Panc1 (cell line): ENCODE measurements around the gene CORO1C. TPM values are rescaled to one million over a fixed set of nuclear protein-coding genes. Genes with fewer than 3 reads are reported as not detected.

Source experiments
- ATAC-seq: fragments of 200-7000 bp; cut with Tn5 transposase; 2 replicates; pipeline ENCODE4 v1.9.1; 2020; ENCODE audit warnings: mild to moderate bottlenecking, moderate library complexity
- BruUV-seq: library from RNA; stranded (reverse); fragments of 400-500 nt; replicated peaks from 2 replicates; lab custom pipeline; 2021; lab: Mats Ljungman, UMichigan
- CTCF ChIA-PET: fragments of 300-600 bp; sonication (Branson Sonifier 250); formaldehyde crosslinking; loops from one replicate; lab custom pipeline; 2022; ENCODE audit warnings: antibody characterized with exemption; lab: Charles Lee
- POLR2A ChIA-PET: fragments of 300-600 bp; sonication (Branson Sonifier 250); formaldehyde crosslinking; loops from one replicate; lab custom pipeline; 2022; ENCODE audit warnings: antibody characterized with exemption; lab: Charles Lee
- DNase-seq: peaks from one replicate; pipeline ENCODE4 v3.0.0-alpha.2; 2010; ENCODE audit warnings: low read depth, low spot score
- H3K27ac ChIP-seq: 2 replicates; pipeline ENCODE4 v1.5.1; 2011; ENCODE audit warnings: mild to moderate bottlenecking, low read length, inconsistent platforms
- H3K27me3 ChIP-seq: fragments of 200-500 bp; sonication (Bioruptor generic); 2 replicates; pipeline ENCODE4 v1.6.0; 2014; ENCODE audit warnings: low read length, inconsistent platforms; ENCODE audit not compliant: control insufficient read depth, insufficient read depth
- H3K36me3 ChIP-seq: fragments of 200-500 bp; sonication (Bioruptor generic); 2 replicates; pipeline ENCODE4 v1.5.1; 2014; ENCODE audit warnings: inconsistent platforms, mild to moderate bottlenecking, low read length, moderate library complexity; ENCODE audit not compliant: control insufficient read depth, insufficient read depth
- H3K4me1 ChIP-seq: 2 replicates; pipeline ENCODE4 v1.5.1; 2011; ENCODE audit warnings: inconsistent platforms, mild to moderate bottlenecking, low read length, moderate library complexity; ENCODE audit not compliant: control insufficient read depth, insufficient read depth
- H3K4me3 ChIP-seq, 2 experiments: 2 replicates each; pipeline ENCODE4 v1.5.1; 2011 to 2012; ENCODE audit warnings: low read depth in 2 of 2, low read length in 2 of 2, mild to moderate bottlenecking in 2 of 2, inconsistent platforms in 1 of 2, moderate library complexity in 1 of 2
- H3K9me3 ChIP-seq: fragments of 200-500 bp; sonication (Bioruptor generic); 2 replicates; pipeline ENCODE4 v1.5.1; 2014; ENCODE audit warnings: low read depth, mild to moderate bottlenecking, inconsistent platforms, low read length, moderate library complexity; ENCODE audit not compliant: control insufficient read depth, insufficient read depth
- POLR2AphosphoS5 ChIP-seq: IDR thresholded peaks from 2 replicates; pipeline ENCODE4 v1.6.1; 2012; ENCODE audit warnings: mild to moderate bottlenecking, low read depth, low read length, moderate library complexity
- SIN3A ChIP-seq: IDR thresholded peaks from 2 replicates; pipeline ENCODE4 v1.6.1; 2012; ENCODE audit warnings: low read depth, mild to moderate bottlenecking, low read length, moderate library complexity, borderline replicate concordance; ENCODE audit not compliant: insufficient read depth
- TCF7L2 ChIP-seq: IDR thresholded peaks from 2 replicates; pipeline ENCODE4 v1.6.1; 2011; ENCODE audit warnings: mild to moderate bottlenecking, low read depth, low read length, inconsistent platforms
- in situ Hi-C: cut with HindIII; loops from 2 replicates; pipeline ENCODE4 v1.10.0; 2016; ENCODE audit warnings: low sequenced_read_pairs, low pct_unique_long_range_greater_than_20kb
- intact Hi-C: fragments of 100-400 bp; cut with micrococcal nuclease; formaldehyde crosslinking; loops from one replicate; pipeline ENCODE4 v1.10.0; 2022; ENCODE audit not compliant: unreplicated experiment
- total RNA-seq: library from RNA; stranded (reverse); gene quantifications from one replicate; pipeline ENCODE4 v1.2.1, GENCODE V29; 2021; ENCODE audit not compliant: unreplicated experiment
- TF ChIP-seq, protein P1 (sequence below): fragments of 450-650 bp; IDR thresholded peaks from 2 replicates; pipeline ENCODE4 v1.5.1; 2017; ENCODE audit warnings: mild to moderate bottlenecking
- TF ChIP-seq, protein P2 (sequence below), 2 experiments: IDR thresholded peaks; 2 replicates each; pipeline ENCODE4 v1.6.1; 2011 to 2012; ENCODE audit warnings: low read depth in 2 of 2, control low read depth in 1 of 2, low read length in 1 of 2, mild to moderate bottlenecking in 1 of 2, moderate library complexity in 1 of 2; ENCODE audit not compliant: insufficient read depth in 1 of 2

The CORO1C gene
- total RNA-seq, 1 experiment from 2014 or later = 165 TPM

DNA sequence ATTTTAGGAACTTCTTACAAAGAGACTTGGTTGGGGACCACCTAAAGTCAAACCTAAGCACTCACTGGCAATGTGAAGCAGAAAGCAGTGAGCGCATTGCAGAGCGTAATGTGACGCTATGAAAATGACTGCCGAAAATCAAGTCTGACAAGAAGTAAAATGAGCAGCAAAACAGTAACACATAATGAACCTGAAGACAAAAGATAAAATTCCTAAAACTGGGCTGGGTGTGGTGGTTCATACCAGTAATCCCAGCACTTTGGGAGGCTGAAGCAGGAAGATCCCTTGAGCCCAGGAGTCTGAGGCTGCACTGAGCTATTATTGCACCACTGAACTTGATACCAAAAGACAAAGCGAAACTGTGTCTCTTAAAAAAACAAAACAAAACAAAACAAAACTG is 16.5 kb downstream of the CORO1C start:
- Histone ChIP-seq H3K27ac (no peak overlapping the region), H3K9me3 (no peaks in the 10 kb centered on the region), H3K36me3 (no peaks in the 10 kb centered on the region), H3K27me3 (no peaks in the 10 kb centered on the region), H3K4me3 (no peak overlapping the region), H3K4me1 (peaks cover 17% of the 10 kb centered on the region)
- BruUV-seq = no TSS peak
- POLR2A ChIA-PET = no interaction called here
- DNase-seq = no peak
- TF ChIP-seq, protein P1, sequence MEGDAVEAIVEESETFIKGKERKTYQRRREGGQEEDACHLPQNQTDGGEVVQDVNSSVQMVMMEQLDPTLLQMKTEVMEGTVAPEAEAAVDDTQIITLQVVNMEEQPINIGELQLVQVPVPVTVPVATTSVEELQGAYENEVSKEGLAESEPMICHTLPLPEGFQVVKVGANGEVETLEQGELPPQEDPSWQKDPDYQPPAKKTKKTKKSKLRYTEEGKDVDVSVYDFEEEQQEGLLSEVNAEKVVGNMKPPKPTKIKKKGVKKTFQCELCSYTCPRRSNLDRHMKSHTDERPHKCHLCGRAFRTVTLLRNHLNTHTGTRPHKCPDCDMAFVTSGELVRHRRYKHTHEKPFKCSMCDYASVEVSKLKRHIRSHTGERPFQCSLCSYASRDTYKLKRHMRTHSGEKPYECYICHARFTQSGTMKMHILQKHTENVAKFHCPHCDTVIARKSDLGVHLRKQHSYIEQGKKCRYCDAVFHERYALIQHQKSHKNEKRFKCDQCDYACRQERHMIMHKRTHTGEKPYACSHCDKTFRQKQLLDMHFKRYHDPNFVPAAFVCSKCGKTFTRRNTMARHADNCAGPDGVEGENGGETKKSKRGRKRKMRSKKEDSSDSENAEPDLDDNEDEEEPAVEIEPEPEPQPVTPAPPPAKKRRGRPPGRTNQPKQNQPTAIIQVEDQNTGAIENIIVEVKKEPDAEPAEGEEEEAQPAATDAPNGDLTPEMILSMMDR = no peak
- TF ChIP-seq, protein P2, sequence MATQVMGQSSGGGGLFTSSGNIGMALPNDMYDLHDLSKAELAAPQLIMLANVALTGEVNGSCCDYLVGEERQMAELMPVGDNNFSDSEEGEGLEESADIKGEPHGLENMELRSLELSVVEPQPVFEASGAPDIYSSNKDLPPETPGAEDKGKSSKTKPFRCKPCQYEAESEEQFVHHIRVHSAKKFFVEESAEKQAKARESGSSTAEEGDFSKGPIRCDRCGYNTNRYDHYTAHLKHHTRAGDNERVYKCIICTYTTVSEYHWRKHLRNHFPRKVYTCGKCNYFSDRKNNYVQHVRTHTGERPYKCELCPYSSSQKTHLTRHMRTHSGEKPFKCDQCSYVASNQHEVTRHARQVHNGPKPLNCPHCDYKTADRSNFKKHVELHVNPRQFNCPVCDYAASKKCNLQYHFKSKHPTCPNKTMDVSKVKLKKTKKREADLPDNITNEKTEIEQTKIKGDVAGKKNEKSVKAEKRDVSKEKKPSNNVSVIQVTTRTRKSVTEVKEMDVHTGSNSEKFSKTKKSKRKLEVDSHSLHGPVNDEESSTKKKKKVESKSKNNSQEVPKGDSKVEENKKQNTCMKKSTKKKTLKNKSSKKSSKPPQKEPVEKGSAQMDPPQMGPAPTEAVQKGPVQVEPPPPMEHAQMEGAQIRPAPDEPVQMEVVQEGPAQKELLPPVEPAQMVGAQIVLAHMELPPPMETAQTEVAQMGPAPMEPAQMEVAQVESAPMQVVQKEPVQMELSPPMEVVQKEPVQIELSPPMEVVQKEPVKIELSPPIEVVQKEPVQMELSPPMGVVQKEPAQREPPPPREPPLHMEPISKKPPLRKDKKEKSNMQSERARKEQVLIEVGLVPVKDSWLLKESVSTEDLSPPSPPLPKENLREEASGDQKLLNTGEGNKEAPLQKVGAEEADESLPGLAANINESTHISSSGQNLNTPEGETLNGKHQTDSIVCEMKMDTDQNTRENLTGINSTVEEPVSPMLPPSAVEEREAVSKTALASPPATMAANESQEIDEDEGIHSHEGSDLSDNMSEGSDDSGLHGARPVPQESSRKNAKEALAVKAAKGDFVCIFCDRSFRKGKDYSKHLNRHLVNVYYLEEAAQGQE (IDR thresholded peaks at IDR 0.05; ENCODE audit: insufficient read depth in 1 of 2, low read depth in 2 of 2, low read length in 1 of 2) = no peak
- TF ChIP-seq SIN3A (no peak), TCF7L2 (no peak), POLR2AphosphoS5 (no peak)
- CTCF ChIA-PET = interaction anchor here (0.7 kb wide), 1 partner anchor 65 kb away, joined by 3 read pairs; no protein-coding TSS in a partner anchor
- intact Hi-C loops (no loop called here), in situ Hi-C loops (no loop called here)
- no peak for ATAC-seq

DNA sequence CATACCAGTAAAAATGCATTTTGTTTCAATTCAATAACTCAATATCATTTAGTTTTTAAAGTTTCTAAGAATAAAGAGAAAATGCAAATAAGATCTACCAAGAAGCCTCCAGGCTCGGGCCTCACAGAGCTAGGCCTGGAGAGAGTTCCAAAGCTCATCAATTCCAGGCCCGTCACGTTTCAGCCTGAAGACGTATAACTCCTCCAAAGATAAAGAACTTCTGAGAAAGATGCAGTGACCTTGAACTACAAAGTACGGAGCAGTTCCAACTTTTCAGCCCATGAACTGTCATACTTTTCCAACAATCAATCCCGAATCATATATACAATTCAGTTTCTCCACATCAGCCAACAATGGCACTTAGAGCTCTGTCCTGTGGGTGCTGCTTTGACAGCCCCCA is 17.8 kb downstream of the CORO1C start:
- ChIA-PET POLR2A (interaction anchor here (0.5 to 0.7 kb wide), 3 partner anchors 8 to 67 kb away, joined by 3 to 17 read pairs (median 4); no protein-coding TSS in a partner anchor), CTCF (no interaction called here)
- no peak for TF ChIP-seq POLR2AphosphoS5
- TF ChIP-seq TCF7L2 = no peak
- TF ChIP-seq, protein P1 = no peak
- TF ChIP-seq, protein P2 (IDR thresholded peaks at IDR 0.05; ENCODE audit: insufficient read depth in 1 of 2, low read depth in 2 of 2, low read length in 1 of 2) = no peak
- TF ChIP-seq SIN3A = no peak
- intact Hi-C loops = no loop called here
- Histone ChIP-seq H3K27ac (no peak overlapping the region), H3K27me3 (no peaks in the 10 kb centered on the region), H3K36me3 (no peaks in the 10 kb centered on the region), H3K4me1 (0 out of 2 replicates have a peak, but pooled peaks cover 11% of the 10 kb centered on the region), H3K4me3 (no peak overlapping the region), H3K9me3 (no peaks in the 10 kb centered on the region)
- DNase-seq = no peak
- in situ Hi-C loops = no loop called here
- no peak for ATAC-seq
- no TSS peak for BruUV-seq
